Measurements from ENCODE around the gene TBCC. TPM values are rescaled to one million over a fixed set of nuclear protein-coding genes. Genes with fewer than 3 reads are reported as not detected.
A peak's percentile ranks its signal among the peaks of the same experiment; 100 is the strongest.
"Not testable (repeated sequence)": the region's sequence is repeated elsewhere in the genome, so short reads cannot be mapped to it uniquely, and the experiment has no call there.

Gene TBCC
- total and polyA plus RNA-seq, 9 donors = 14.3 to 27.0 (median 16.1) TPM

DNA sequence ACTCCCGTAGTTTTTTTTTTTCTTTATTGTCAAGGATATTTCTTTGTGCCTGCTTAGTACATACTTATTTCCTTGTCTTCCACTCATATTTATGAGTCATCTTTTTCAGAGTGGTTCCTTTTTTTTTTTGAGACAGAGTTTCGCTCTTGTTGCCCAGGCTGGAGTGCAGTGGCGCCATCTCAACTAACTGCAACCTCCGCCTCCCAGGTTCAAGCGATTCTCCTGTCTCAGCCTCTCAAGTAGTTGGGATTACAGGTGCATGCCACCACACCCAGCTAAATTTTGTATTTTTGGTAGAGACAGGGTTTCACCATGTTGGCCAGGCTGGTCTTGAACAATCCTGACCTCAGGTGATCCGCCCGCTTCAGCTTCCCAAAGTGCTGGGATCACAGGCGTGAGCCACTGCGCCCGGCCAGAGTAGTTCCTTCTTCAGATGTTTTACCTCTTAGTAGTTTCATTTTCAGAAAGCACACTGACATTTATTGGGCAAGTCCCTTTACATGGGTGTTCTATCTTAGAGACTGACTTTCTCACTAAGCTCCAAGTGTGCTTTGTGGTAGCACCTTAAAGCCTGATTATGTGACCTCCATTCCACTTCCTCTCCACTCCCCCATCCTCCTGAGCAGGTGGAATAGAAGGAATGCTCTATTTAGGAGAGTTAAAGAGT, 29.1 kb upstream of the TBCC start:
- H3K36me3 ChIP-seq (ENCODE audit: control insufficient read depth, insufficient read depth, low read length); H3K27me3 ChIP-seq (ENCODE audit: control insufficient read depth, insufficient read depth, low read length); H3K9me3 ChIP-seq (replicated peaks; ENCODE audit: control insufficient read depth, low read depth, low read length); DNase-seq; H3K4me3 ChIP-seq (ENCODE audit: low read length); H3K4me1 ChIP-seq (ENCODE audit: control insufficient read depth, insufficient read depth, low read length); H3K27ac ChIP-seq (ENCODE audit: low read length): not testable (repeated sequence)
- WGBS (ENCODE audit: insufficient coverage) = 93% methylated on average over 5 of the region's 10 CpGs

- no peaks in the 10 kb centered on the region for H3K27me3 ChIP-seq (ENCODE audit: control insufficient read depth, insufficient read depth, low read length)
- peaks cover 4% of the 10 kb centered on the region for H3K4me1 ChIP-seq (ENCODE audit: control insufficient read depth, insufficient read depth, low read length)
- no peak overlapping the region for H3K27ac ChIP-seq (ENCODE audit: low read length)
- no CpG with 5 or more reads among the region's 4 CpGs for WGBS (ENCODE audit: insufficient coverage)
- no peaks in the 10 kb centered on the region for H3K36me3 ChIP-seq (ENCODE audit: control insufficient read depth, insufficient read depth, low read length)
- H3K9me3 ChIP-seq (replicated peaks; ENCODE audit: control insufficient read depth, low read depth, low read length) = no peaks in the 10 kb centered on the region
- no peak overlapping the region for H3K4me3 ChIP-seq (ENCODE audit: low read length)
- DNase-seq = no peak
These were observed 28.3 kb upstream of the TBCC start for GRCh38 chr6:42774201-42774600.

GRCh38 chr6:42771741-42772100, 25.8 kb upstream of the TBCC start:
- no peaks in the 10 kb centered on the region for H3K9me3 ChIP-seq (replicated peaks; ENCODE audit: control insufficient read depth, low read depth, low read length)
- no peak overlapping the region for H3K27ac ChIP-seq (ENCODE audit: low read length)
- no CpG with 5 or more reads among the region's 3 CpGs for WGBS (ENCODE audit: insufficient coverage)
- H3K4me3 ChIP-seq (ENCODE audit: low read length) = no peak overlapping the region
- H3K27me3 ChIP-seq (ENCODE audit: control insufficient read depth, insufficient read depth, low read length) = no peaks in the 10 kb centered on the region
- no peak for DNase-seq
- H3K4me1 ChIP-seq (ENCODE audit: control insufficient read depth, insufficient read depth, low read length) = peaks cover 4% of the 10 kb centered on the region
- no peaks in the 10 kb centered on the region for H3K36me3 ChIP-seq (ENCODE audit: control insufficient read depth, insufficient read depth, low read length)

GRCh38 chr6:42769836-42770235, 23.9 kb upstream of the TBCC start:
- no peak overlapping the region for H3K27ac ChIP-seq (ENCODE audit: low read length)
- H3K36me3 ChIP-seq (ENCODE audit: control insufficient read depth, insufficient read depth, low read length) = no peaks in the 10 kb centered on the region
- no peaks in the 10 kb centered on the region for H3K27me3 ChIP-seq (ENCODE audit: control insufficient read depth, insufficient read depth, low read length)
- 85% methylated on average over 2 of the region's 2 CpGs for WGBS (ENCODE audit: insufficient coverage)
- DNase-seq = no peak
- peaks cover 4% of the 10 kb centered on the region for H3K4me1 ChIP-seq (ENCODE audit: control insufficient read depth, insufficient read depth, low read length)
- H3K4me3 ChIP-seq (ENCODE audit: low read length) = no peak overlapping the region
- no peaks in the 10 kb centered on the region for H3K9me3 ChIP-seq (replicated peaks; ENCODE audit: control insufficient read depth, low read depth, low read length)

DNA sequence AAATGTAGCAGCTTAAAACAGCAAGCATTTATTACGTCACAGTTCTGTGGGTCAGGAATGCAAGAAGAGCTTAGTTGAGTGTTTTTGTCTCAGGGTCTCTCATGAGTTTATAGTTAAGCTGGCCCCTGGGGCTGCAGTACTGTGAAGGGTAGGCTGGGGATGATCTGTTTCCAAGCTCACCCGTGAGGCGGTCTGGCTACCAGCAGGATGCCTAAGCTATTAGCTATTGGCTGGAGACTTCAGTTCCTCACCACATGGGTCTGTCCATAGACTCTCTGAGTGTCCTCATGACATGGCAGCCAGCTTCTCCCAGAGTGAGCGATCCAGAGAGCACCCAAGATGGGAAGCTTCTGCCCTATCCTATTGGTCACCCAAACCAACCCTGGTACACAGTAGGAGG, 23.1 kb upstream of the TBCC start:
- Histone ChIP-seq H3K27ac (ENCODE audit: low read length) (no peak overlapping the region), H3K9me3 (replicated peaks; ENCODE audit: control insufficient read depth, low read depth, low read length) (no peaks in the 10 kb centered on the region), H3K27me3 (ENCODE audit: control insufficient read depth, insufficient read depth, low read length) (no peaks in the 10 kb centered on the region), H3K36me3 (ENCODE audit: control insufficient read depth, insufficient read depth, low read length) (no peaks in the 10 kb centered on the region), H3K4me3 (ENCODE audit: low read length) (no peak overlapping the region), H3K4me1 (ENCODE audit: control insufficient read depth, insufficient read depth, low read length) (peaks cover 4% of the 10 kb centered on the region)
- WGBS (ENCODE audit: insufficient coverage) = 66% methylated on average over 3 of the region's 4 CpGs
- DNase-seq = no peak

GRCh38 chr6:42766163-42766670, 20.3 kb upstream of the TBCC start:
- no peaks in the 10 kb centered on the region for H3K27me3 ChIP-seq (ENCODE audit: control insufficient read depth, insufficient read depth, low read length)
- no peak overlapping the region for H3K27ac ChIP-seq (ENCODE audit: low read length)
- WGBS (ENCODE audit: insufficient coverage) = 92% methylated on average over 4 of the region's 5 CpGs
- H3K4me1 ChIP-seq (ENCODE audit: control insufficient read depth, insufficient read depth, low read length) = peaks cover 4% of the 10 kb centered on the region
- no peak for DNase-seq
- no peak overlapping the region for H3K4me3 ChIP-seq (ENCODE audit: low read length)
- no peaks in the 10 kb centered on the region for H3K9me3 ChIP-seq (replicated peaks; ENCODE audit: control insufficient read depth, low read depth, low read length)
- H3K36me3 ChIP-seq (ENCODE audit: control insufficient read depth, insufficient read depth, low read length) = no peaks in the 10 kb centered on the region

DNA sequence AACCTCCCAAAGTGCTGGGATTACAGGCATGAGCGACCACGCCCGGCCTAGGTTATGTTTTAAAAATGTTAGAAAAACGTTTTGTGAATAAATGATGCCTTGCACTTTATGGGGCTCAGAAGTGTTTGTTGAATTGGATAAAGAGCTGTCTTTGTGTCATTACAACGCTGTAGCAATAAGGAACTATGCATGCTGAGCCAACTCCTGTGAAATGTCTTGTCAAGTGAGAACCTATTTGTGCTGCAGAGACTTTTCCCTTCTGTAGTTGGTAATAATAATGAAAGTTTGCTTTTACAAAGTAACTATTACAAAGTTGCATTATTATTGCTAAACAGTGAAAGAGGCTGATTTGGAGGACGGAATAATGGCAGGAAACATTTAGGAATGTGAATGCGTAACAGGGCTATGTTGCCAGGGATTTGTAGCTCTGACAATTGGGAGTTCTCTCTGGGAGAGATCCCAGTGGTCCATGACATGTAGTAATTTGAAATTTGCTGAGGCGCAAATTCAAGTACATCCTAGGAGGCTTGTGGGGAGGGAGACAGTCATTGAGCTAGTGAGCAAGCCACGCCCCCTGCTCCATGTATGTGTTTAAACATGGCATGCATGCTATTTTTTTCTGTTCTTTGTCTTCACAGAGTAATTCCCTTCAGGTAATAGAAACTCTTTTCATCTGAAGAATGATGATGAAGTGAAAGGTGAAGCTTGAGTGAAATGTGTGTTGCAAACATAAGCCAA, 19.2 kb upstream of the TBCC start:
- H3K27ac ChIP-seq (ENCODE audit: low read length) = no peak overlapping the region
- DNase-seq = peak; percentile 46

GRCh38 chr6:42762950-42763349, 17.0 kb upstream of the TBCC start:
- H3K27me3 ChIP-seq (ENCODE audit: control insufficient read depth, insufficient read depth, low read length) = no peaks in the 10 kb centered on the region
- H3K9me3 ChIP-seq (replicated peaks; ENCODE audit: control insufficient read depth, low read depth, low read length) = no peaks in the 10 kb centered on the region
- no peak overlapping the region for H3K27ac ChIP-seq (ENCODE audit: low read length)
- no peak overlapping the region for H3K4me3 ChIP-seq (ENCODE audit: low read length)
- H3K36me3 ChIP-seq (ENCODE audit: control insufficient read depth, insufficient read depth, low read length) = peaks cover 9% of the 10 kb centered on the region
- no peaks in the 10 kb centered on the region for H3K4me1 ChIP-seq (ENCODE audit: control insufficient read depth, insufficient read depth, low read length)
- WGBS (ENCODE audit: insufficient coverage) = no CpG with 5 or more reads among the region's 3 CpGs
- DNase-seq = no peak

More for the DNA sequence above, 19.2 kb upstream of the TBCC start:
- WGBS (ENCODE audit: insufficient coverage) = 76% methylated on average over 6 of the region's 9 CpGs
- Histone ChIP-seq H3K27me3 (ENCODE audit: control insufficient read depth, insufficient read depth, low read length) (no peaks in the 10 kb centered on the region), H3K4me3 (ENCODE audit: low read length) (no peak overlapping the region), H3K9me3 (replicated peaks; ENCODE audit: control insufficient read depth, low read depth, low read length) (no peaks in the 10 kb centered on the region), H3K36me3 (ENCODE audit: control insufficient read depth, insufficient read depth, low read length) (no peaks in the 10 kb centered on the region), H3K4me1 (ENCODE audit: control insufficient read depth, insufficient read depth, low read length) (no peaks in the 10 kb centered on the region)

- Histone ChIP-seq H3K4me1 (ENCODE audit: control insufficient read depth, insufficient read depth, low read length) (no peaks in the 10 kb centered on the region), H3K36me3 (ENCODE audit: control insufficient read depth, insufficient read depth, low read length) (peaks cover 11% of the 10 kb centered on the region), H3K27ac (ENCODE audit: low read length) (no peak overlapping the region), H3K27me3 (ENCODE audit: control insufficient read depth, insufficient read depth, low read length) (no peaks in the 10 kb centered on the region), H3K4me3 (ENCODE audit: low read length) (no peak overlapping the region), H3K9me3 (replicated peaks; ENCODE audit: control insufficient read depth, low read depth, low read length) (no peaks in the 10 kb centered on the region)
- WGBS (ENCODE audit: insufficient coverage) = 100% methylated on average over 1 of the region's 3 CpGs
- no peak for DNase-seq
These were observed 16.5 kb upstream of the TBCC start for GRCh38 chr6:42762426-42762859.

DNA sequence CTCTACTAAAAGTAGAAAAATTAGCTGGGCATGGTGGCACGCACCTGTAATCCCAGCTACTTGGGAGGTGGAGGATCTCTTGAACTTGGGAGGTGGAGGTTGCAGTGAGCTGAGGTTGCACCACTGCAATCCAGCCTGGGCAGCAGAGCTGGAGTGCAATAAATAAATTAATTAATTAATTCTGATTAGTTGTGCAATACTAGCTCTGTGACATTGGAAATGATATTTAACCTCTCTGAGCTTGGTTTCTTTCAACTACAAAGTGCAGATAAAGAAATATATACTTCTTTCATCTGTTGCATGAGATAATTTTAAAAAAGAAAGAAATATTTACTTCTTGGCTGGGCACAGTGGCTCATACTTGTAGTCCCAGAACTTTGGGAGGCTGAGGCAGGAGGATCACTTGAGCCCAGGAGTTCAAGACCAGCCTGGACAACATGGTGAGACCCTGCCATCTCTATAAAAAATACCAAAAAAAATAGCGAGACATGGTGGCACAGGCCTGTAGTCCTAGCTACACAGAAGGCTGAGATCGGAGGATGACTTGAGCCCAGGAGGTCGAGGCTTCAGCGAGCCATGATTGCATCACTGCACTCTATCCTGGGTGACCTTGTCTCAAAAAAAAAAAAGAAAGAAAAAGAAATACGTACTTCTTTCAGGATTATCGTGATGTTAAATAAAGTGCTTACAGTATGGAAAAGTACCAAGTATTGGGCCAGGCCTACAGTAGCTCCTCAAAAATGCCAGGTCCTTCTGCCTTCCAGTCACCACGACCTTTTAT, 15.6 kb upstream of the TBCC start:
- no peaks in the 10 kb centered on the region for H3K27me3 ChIP-seq (ENCODE audit: control insufficient read depth, insufficient read depth, low read length)
- no peak overlapping the region for H3K4me3 ChIP-seq (ENCODE audit: low read length)
- no peaks in the 10 kb centered on the region for H3K4me1 ChIP-seq (ENCODE audit: control insufficient read depth, insufficient read depth, low read length)
- no peak for DNase-seq
- WGBS (ENCODE audit: insufficient coverage) = 84% methylated on average over 3 of the region's 8 CpGs
- H3K36me3 ChIP-seq (ENCODE audit: control insufficient read depth, insufficient read depth, low read length) = peaks cover 11% of the 10 kb centered on the region
- H3K27ac ChIP-seq (ENCODE audit: low read length) = no peak overlapping the region
- no peaks in the 10 kb centered on the region for H3K9me3 ChIP-seq (replicated peaks; ENCODE audit: control insufficient read depth, low read depth, low read length)
